ENCODE results near the gene L1CAM.
A peak's percentile ranks its signal among the peaks of the same experiment; 100 is the strongest.

GRCh38 chrX:153870791-153871360, 15.1 kb downstream of the L1CAM start:
- no peak for TF ChIP-seq PML (IDR thresholded peaks at IDR 0.05; ENCODE audit: low read length)
- no peak for TF ChIP-seq NFE2L1 (tag; IDR thresholded peaks at IDR 0.05; ENCODE audit: borderline replicate concordance, low read depth)
- no peak for TF ChIP-seq PCBP1 (IDR thresholded peaks at IDR 0.05; ENCODE audit: low read depth, low read length, poor library complexity, severe bottlenecking)
- no peak for TF ChIP-seq NONO (IDR thresholded peaks at IDR 0.05; ENCODE audit: low read depth in 2 of 2, low read length in 1 of 2)
- TF ChIP-seq ESRRA (IDR thresholded peaks at IDR 0.05; ENCODE audit: borderline replicate concordance, low read depth) = no peak
- peak in 2 of 3 experiments; percentile 26 to 42; a peak in 2 of 6 replicates for TF ChIP-seq CTCF (IDR thresholded peaks at IDR 0.05 in 2 of 3, conservative IDR thresholded peaks at IDR 0.05 in 1 of 3; ENCODE audit: insufficient read depth in 2 of 3, low read depth in 1 of 3, low read length in 3 of 3)
- no peak for TF ChIP-seq SMARCA5 (IDR thresholded peaks at IDR 0.05)
- TF ChIP-seq POLR2AphosphoS5 (IDR thresholded peaks at IDR 0.05; ENCODE audit: control insufficient read depth, insufficient read depth, low read depth, low read length) = no peak

Measured in K562 (cell line).